Tibial nerve (tissue), 4 donors: ENCODE results near the gene BARHL1.

Experiments
- EP300 ChIP-seq, 2 donors: sonication (generic); formaldehyde crosslinking; IDR thresholded peaks; one replicate each; pipeline ENCODE4 v1.6.1; 2017; ENCODE audit warnings: antibody characterized with exemption in 2 of 2, mild to moderate bottlenecking in 1 of 2
- POLR2A ChIP-seq, 2 donors: fragments of 450-650 bp; IDR thresholded peaks; one replicate each; pipeline ENCODE4 v1.6.1; 2017; ENCODE audit warnings: antibody characterized with exemption in 2 of 2, mild to moderate bottlenecking in 2 of 2, moderate library complexity in 2 of 2
- TF ChIP-seq, protein P1 (sequence below), 5 experiments: fragments of 200-600 bp in 3 of 5; fragments of 450-650 bp in 2 of 5; sonication (generic) in 3 of 5; IDR thresholded peaks; one replicate each; pipeline ENCODE4 v1.5.1; 2016 to 2019; ENCODE audit warnings: antibody characterized with exemption in 5 of 5, mild to moderate bottlenecking in 3 of 5, moderate library complexity in 2 of 5

- TF ChIP-seq, protein P1, sequence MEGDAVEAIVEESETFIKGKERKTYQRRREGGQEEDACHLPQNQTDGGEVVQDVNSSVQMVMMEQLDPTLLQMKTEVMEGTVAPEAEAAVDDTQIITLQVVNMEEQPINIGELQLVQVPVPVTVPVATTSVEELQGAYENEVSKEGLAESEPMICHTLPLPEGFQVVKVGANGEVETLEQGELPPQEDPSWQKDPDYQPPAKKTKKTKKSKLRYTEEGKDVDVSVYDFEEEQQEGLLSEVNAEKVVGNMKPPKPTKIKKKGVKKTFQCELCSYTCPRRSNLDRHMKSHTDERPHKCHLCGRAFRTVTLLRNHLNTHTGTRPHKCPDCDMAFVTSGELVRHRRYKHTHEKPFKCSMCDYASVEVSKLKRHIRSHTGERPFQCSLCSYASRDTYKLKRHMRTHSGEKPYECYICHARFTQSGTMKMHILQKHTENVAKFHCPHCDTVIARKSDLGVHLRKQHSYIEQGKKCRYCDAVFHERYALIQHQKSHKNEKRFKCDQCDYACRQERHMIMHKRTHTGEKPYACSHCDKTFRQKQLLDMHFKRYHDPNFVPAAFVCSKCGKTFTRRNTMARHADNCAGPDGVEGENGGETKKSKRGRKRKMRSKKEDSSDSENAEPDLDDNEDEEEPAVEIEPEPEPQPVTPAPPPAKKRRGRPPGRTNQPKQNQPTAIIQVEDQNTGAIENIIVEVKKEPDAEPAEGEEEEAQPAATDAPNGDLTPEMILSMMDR (IDR thresholded peaks at IDR 0.05): no peak
- TF ChIP-seq POLR2A (IDR thresholded peaks at IDR 0.05) (no peak), EP300 (IDR thresholded peaks at IDR 0.05) (no peak)
Observed at GRCh38 chr9:132575811-132576210, 6.6 kb upstream of the BARHL1 start.
